Testis (tissue), 2 donors: ENCODE results near the gene SLC38A10.
A peak's percentile ranks its signal among the peaks of the same experiment; 100 is the strongest.

ENCODE experiments used
- POLR2A ChIP-seq: fragments of 450-650 bp; IDR thresholded peaks from one replicate; pipeline ENCODE4 v1.6.1; 2017; ENCODE audit warnings: antibody characterized with exemption, mild to moderate bottlenecking, moderate library complexity
- TF ChIP-seq, protein P1 (sequence below), 3 experiments: fragments of 450-650 bp in 2 of 3; fragments of 200-600 bp in 1 of 3; sonication (generic) in 1 of 3; IDR thresholded peaks; one replicate each; pipeline ENCODE4 v1.5.1; 2016 to 2019; ENCODE audit warnings: antibody characterized with exemption in 3 of 3, mild to moderate bottlenecking in 2 of 3, moderate library complexity in 1 of 3

DNA sequence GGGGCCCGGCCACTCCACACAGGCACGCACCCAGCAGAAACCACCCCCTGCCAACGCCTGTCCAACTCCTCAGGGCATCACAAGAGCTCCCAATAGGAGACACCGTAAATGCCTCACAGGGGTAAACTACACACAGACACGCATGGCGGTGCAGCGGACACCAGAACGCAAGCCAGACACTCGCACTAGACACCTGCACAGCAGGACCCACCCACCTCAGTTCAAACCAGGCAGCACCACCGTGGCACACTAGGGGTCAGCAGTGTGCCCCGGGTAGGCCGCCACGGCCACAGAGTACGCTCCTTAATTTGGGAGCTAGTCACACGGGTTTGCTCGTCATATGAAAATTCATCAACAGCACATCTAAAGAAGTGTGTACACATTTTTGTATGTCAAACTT lies 3.4 kb downstream of the SLC38A10 start:
- TF ChIP-seq, protein P1, sequence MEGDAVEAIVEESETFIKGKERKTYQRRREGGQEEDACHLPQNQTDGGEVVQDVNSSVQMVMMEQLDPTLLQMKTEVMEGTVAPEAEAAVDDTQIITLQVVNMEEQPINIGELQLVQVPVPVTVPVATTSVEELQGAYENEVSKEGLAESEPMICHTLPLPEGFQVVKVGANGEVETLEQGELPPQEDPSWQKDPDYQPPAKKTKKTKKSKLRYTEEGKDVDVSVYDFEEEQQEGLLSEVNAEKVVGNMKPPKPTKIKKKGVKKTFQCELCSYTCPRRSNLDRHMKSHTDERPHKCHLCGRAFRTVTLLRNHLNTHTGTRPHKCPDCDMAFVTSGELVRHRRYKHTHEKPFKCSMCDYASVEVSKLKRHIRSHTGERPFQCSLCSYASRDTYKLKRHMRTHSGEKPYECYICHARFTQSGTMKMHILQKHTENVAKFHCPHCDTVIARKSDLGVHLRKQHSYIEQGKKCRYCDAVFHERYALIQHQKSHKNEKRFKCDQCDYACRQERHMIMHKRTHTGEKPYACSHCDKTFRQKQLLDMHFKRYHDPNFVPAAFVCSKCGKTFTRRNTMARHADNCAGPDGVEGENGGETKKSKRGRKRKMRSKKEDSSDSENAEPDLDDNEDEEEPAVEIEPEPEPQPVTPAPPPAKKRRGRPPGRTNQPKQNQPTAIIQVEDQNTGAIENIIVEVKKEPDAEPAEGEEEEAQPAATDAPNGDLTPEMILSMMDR (IDR thresholded peaks at IDR 0.05), result peak in 2 of 3 experiments; percentile 52 to 54
- no peak for TF ChIP-seq POLR2A
